Heart left ventricle (tissue), 16 donors: ENCODE data around the gene MPZL1. TPM values are rescaled to one million over a fixed set of nuclear protein-coding genes. Genes with fewer than 3 reads are reported as not detected.

Experiments used
- ATAC-seq, 4 donors: fragments of 200-7000 bp; cut with Tn5 transposase; one replicate each; pipeline ENCODE4 v1.9.1; 2020 to 2022; ENCODE audit warnings: moderate library complexity in 4 of 4, mild to moderate bottlenecking in 3 of 4, moderate number of reproducible peaks in 1 of 4
- DNase-seq, 5 donors: peaks; one replicate each; pipeline ENCODE4 v3.0.0-alpha.2; 2020
- H3K27ac ChIP-seq, 12 donors: fragments of 200-600 bp; sonication (generic) in 4 of 12; one replicate each; pipeline versions ENCODE4 v1.5.0 to v1.8.0; 2016 to 2022; ENCODE audit warnings: mild to moderate bottlenecking in 2 of 12
- H3K27me3 ChIP-seq, 9 donors: fragments of 200-600 bp; sonication (generic) in 2 of 9; one replicate each; pipeline versions ENCODE4 v1.5.1 to v1.8.0; 2016 to 2022; ENCODE audit warnings: mild to moderate bottlenecking in 3 of 9
- H3K36me3 ChIP-seq, 9 donors: fragments of 200-600 bp; sonication (generic) in 2 of 9; one replicate each; pipeline versions ENCODE4 v1.5.0 to v1.8.0; 2018 to 2022; ENCODE audit warnings: mild to moderate bottlenecking in 2 of 9
- H3K4me1 ChIP-seq, 12 donors: fragments of 200-600 bp; sonication (generic) in 4 of 12; one replicate each; pipeline versions ENCODE4 v1.5.0 to v1.8.0; 2016 to 2022; ENCODE audit warnings: mild to moderate bottlenecking in 3 of 12
- H3K4me3 ChIP-seq, 12 donors: fragments of 200-600 bp; sonication (generic) in 4 of 12; one replicate each; pipeline versions ENCODE4 v1.5.0 to v1.8.0; 2017 to 2022; ENCODE audit warnings: mild to moderate bottlenecking in 9 of 12, moderate library complexity in 4 of 12
- H3K9me3 ChIP-seq, 12 donors: fragments of 200-600 bp; sonication (generic) in 4 of 12; one replicate each; pipeline versions ENCODE4 v1.5.0 to v1.8.0; 2016 to 2022; ENCODE audit warnings: mild to moderate bottlenecking in 1 of 12
- POLR2A ChIP-seq, 2 donors: fragments of 450-650 bp; IDR thresholded peaks; one replicate each; pipeline ENCODE4 v1.6.1; 2017; ENCODE audit warnings: antibody characterized with exemption in 2 of 2, mild to moderate bottlenecking in 2 of 2, moderate library complexity in 2 of 2
- WGBS, 4 donors: extraction: QIAGEN DNeasy Blood & Tissue Kit in 2 of 4; methylation state at CpG; one replicate each; pipeline versions ENCODE4 v1.1.5 to v1.1.7; 2013 to 2018; 5-methylcytosine and 5-hydroxymethylcytosine counted together
- intact Hi-C, 10 donors: fragments of 100-400 bp; cut with DNase I; formaldehyde crosslinking; loops; one replicate each; pipeline versions ENCODE4 v1.11.1 to v1.14.2; 2022
- polyA plus RNA-seq, 2 donors: library from polyadenylated mRNA; stranded (reverse); fragments of 200-250 nt; gene quantifications; one replicate each; pipeline ENCODE4 v1.2.3, GENCODE V29; 2013
- total RNA-seq, 9 donors: library from RNA; depleted of rRNA in 2 of 9; stranded (reverse); fragments of >200 nt in 2 of 9; fragmentation: NEBNext Ultra II Directional in 3 of 9; extraction: Animal tissue kit (Norgen Biotek cat#: 25700) in 3 of 9; gene quantifications; one replicate each; pipeline versions ENCODE4 v1.1.0 to v1.2.4, GENCODE V29; 2016 to 2023
- TF ChIP-seq, protein P1 (sequence below), 12 donors: fragments of 200-600 bp; sonication (generic) in 4 of 12; IDR thresholded peaks; one replicate each; pipeline versions ENCODE4 v1.5.0 to v1.8.0; 2018 to 2022; ENCODE audit warnings: antibody characterized with exemption in 12 of 12, mild to moderate bottlenecking in 5 of 12
- donor health status: ischemic (EF 13 %, LVEDD 7.1; RV severe dilation, severe dysfunction).
- donor health status: healthy with polysubstance abuse.
- donor health status: DM: no; HTN: yes; CAD: no.
- donor health status: DM: no; HTN: no; CAD: no.
- donor health status: ischemic (EF 25% LVEDD 6.9; RV normal size, moderate dysfunction).
- donor health status: ischemic (EF 25% LVEDD 5.7; RV mildly dilated, moderate dysfunction).
- donor health status: healthy.
- donor health status: DM: yes; HTN: yes; CAD: no.
- donor health status: ischemic (EF 35%, LVEDD 5.7; RV mildly dilated, moderate dysfunction).
- donor health status: nonischemic (EF 11% LVEDD 7.7; RV severe dilation, severe dysfunction).
- donor health status: DM: yes; HTN: yes; CAD: no.
- donor health status: PGD.
- donor health status: ischemic (EF 29% LVEDD 5.4; RV normal size, mild dysfunction).
- donor health status: nonischemic (EF 23%, LVEDD 6.1; RV moderate dilation, normal function).

MPZL1 gene
- total and polyA plus RNA-seq, 11 donors: 7.0 to 56.3 (median 29.4) TPM

DNA sequence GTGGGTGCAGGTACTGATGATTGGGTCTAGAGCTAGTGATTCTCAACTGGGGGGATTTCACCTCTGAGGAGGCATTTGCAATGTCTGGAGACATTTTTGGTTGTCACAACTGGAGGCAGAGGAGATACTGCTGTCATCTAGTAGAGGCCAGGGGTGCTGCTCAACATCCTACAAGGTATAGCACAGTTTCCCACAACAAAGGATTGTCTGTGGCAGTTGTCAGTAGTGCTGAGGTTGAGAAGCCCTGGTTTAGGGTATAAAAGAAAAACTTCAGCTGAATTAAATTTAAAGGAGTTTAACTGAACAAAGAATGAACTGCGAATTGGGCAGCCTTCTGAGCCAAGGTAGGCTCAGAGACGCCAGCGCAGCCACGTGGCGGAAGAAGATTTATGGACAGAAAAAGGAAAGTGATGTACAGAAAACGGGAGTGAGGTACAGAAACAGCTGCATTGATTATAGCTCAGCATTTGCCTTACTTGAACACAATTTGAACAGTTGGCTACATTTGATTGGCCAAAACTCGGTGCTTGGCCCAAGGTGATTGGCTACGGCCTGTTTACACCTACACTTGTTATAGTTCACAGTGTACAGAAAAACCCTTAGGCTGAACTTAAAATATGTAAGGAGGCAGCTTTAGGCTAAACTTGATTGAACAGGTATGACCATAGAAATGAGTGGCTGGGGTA is 40.4 kb downstream of the MPZL1 start:
- no peak for DNase-seq
- intact Hi-C loops: loop anchor here in 1 of 10 donors (5.0 kb wide), 1 partner anchor 35 kb away; no protein-coding TSS in a partner anchor
- H3K36me3 ChIP-seq: peaks cover 0 to 19% (median 12%) of the 10 kb centered on the region in 9 donors
- no peaks in the 10 kb centered on the region for H3K9me3 ChIP-seq
- ATAC-seq: no peak
- TF ChIP-seq, protein P1, sequence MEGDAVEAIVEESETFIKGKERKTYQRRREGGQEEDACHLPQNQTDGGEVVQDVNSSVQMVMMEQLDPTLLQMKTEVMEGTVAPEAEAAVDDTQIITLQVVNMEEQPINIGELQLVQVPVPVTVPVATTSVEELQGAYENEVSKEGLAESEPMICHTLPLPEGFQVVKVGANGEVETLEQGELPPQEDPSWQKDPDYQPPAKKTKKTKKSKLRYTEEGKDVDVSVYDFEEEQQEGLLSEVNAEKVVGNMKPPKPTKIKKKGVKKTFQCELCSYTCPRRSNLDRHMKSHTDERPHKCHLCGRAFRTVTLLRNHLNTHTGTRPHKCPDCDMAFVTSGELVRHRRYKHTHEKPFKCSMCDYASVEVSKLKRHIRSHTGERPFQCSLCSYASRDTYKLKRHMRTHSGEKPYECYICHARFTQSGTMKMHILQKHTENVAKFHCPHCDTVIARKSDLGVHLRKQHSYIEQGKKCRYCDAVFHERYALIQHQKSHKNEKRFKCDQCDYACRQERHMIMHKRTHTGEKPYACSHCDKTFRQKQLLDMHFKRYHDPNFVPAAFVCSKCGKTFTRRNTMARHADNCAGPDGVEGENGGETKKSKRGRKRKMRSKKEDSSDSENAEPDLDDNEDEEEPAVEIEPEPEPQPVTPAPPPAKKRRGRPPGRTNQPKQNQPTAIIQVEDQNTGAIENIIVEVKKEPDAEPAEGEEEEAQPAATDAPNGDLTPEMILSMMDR (IDR thresholded peaks at IDR 0.05): no peak
- no peak for TF ChIP-seq POLR2A (IDR thresholded peaks at IDR 0.05)
- 93 to 98% (median 97%) methylated on average over 8 of the region's 8 CpGs for WGBS, 4 donors
- H3K4me1 ChIP-seq: peaks cover 0 to 51% (median 17%) of the 10 kb centered on the region in 12 donors
- no peaks in the 10 kb centered on the region for H3K27me3 ChIP-seq
- no peak overlapping the region for H3K4me3 ChIP-seq
- H3K27ac ChIP-seq: no peak overlapping the region

DNA sequence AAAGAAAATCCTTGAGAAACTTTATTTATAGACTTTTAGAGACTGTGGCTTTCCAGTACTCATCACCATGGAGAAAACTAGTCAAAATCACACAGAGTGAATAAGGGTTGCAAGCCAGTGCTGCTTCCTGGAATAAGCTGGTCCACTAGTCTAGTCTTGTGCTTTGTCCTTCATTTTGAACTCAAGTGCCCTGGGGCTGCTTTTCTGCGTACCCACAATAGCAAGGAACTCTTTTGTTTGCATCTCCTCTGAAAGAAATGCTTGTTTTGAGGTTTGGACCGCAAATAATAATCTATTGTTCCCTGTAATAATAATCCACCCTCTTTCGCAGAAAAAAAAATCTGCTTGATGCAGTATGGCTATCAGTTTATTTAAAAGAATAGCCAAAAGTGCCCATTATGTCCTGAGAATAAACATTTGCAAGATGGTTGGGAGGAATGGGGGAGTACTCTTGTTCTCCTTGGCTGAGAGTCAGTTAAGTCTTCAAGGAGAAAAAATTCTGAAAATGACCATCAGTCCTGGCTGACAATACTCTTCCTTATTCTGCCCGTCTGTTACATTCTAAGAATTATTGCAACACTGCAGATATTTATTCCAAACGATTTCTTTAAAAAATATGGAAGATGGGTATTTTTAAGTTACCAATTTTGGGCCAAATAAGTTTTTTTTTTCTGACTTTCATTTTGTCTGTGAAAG is 41.9 kb downstream of the MPZL1 start:
- ATAC-seq: peak in 3 of 4 donors; percentile 44 to 71 (median 45)
- intact Hi-C loops: loop anchor here in 1 of 10 donors (5.0 kb wide), 1 partner anchor 34 kb away; no protein-coding TSS in a partner anchor
- Histone ChIP-seq H3K27me3 (no peaks in the 10 kb centered on the region), H3K4me3 (no peak overlapping the region), H3K27ac (peak overlapping the region in 1 of 12 donors; percentile 1), H3K9me3 (no peaks in the 10 kb centered on the region), H3K36me3 (peaks cover 0 to 34% (median 17%) of the 10 kb centered on the region in 9 donors), H3K4me1 (peaks cover 0 to 42% (median 6%) of the 10 kb centered on the region in 12 donors)
- TF ChIP-seq, protein P1 (IDR thresholded peaks at IDR 0.05): no peak
- TF ChIP-seq POLR2A (IDR thresholded peaks at IDR 0.05): no peak
- DNase-seq: no peak
- 62 to 74% (median 68%) methylated on average over 5 of the region's 5 CpGs for WGBS, 4 donors

DNA sequence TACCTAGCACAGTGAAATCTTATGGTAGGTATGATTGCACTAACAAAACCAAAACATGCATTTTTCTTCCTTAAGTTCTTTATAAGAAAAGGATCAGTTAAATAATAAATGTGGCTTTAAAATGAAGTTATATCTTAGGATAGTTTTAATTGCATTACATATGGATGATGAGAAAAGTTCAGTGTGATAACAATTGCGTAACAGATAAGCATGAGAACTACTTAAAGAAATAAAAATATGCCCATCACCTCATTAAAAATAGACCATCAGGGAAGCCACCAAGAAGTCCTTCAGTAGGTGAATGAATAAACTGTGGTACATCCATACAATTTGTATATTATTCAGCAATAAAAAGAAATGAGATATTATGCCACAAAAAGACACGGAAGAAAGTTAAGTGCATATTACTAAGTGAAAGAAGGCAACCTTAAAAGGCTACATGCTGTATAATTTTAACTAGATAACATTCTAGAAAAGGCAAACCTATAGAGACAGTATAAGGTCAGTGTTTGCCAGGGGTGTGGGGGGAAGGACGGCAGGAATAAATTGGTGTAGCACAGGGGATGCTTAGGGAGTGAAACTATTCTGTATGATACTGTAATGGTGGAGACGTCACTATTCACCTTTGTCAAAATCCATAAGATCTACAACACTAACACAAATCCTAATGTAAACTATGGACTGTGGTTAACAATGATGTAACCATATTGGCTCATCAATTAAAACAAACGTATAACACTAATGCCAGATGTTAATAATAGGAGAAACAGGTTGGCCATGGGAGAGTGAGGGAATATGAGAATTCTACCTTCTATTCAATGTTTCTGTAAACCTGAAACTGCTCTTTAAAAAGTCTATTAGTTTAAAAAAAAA is 42.9 kb downstream of the MPZL1 start:
- peaks cover 0 to 42% (median 6%) of the 10 kb centered on the region in 12 donors for H3K4me1 ChIP-seq
- no peak overlapping the region for H3K4me3 ChIP-seq
- TF ChIP-seq POLR2A (IDR thresholded peaks at IDR 0.05): no peak
- TF ChIP-seq, protein P1 (IDR thresholded peaks at IDR 0.05): no peak
- H3K27ac ChIP-seq: no peak overlapping the region
- H3K9me3 ChIP-seq: no peaks in the 10 kb centered on the region
- WGBS, 4 donors: 90 to 95% (median 94%) methylated on average over 5 of the region's 5 CpGs
- no peak for ATAC-seq
- intact Hi-C loops: loop anchor here in 1 of 10 donors (5.0 kb wide), 1 partner anchor 33 kb away; no protein-coding TSS in a partner anchor
- H3K27me3 ChIP-seq: no peaks in the 10 kb centered on the region
- peaks cover 0 to 44% (median 25%) of the 10 kb centered on the region in 9 donors for H3K36me3 ChIP-seq
- DNase-seq: no peak
